NCI-H128 (cell line): ENCODE results near the gene USP7.
"Not testable (repeated sequence)": the region's sequence is repeated elsewhere in the genome, so short reads cannot be mapped to it uniquely, and the experiment has no call there.

ENCODE experiments used
- DNase-seq: peaks from one replicate; lab custom pipeline; 2025; ENCODE audit not compliant: unreplicated experiment; lab: John Stamatoyannopoulos, UW

USP7 gene

GRCh38 chr16:8975039-8975438 is 11.3 kb upstream of the USP7 start:
- DNase-seq = no peak

GRCh38 chr16:8972843-8973586 is 9.3 kb upstream of the USP7 start:
- DNase-seq = no peak

GRCh38 chr16:8971416-8971815 is 7.7 kb upstream of the USP7 start:
- DNase-seq = no peak

GRCh38 chr16:8969202-8969897 is 5.6 kb upstream of the USP7 start:
- not testable (repeated sequence) for DNase-seq

GRCh38 chr16:8968054-8968453 is 4.3 kb upstream of the USP7 start:
- DNase-seq = not testable (repeated sequence)

- DNase-seq = no peak
These were observed 3.6 kb upstream of the USP7 start for GRCh38 chr16:8967132-8967821.

GRCh38 chr16:8966817-8967131 is 3.1 kb upstream of the USP7 start:
- DNase-seq = no peak

GRCh38 chr16:8964462-8964861 is 756 bp upstream of the USP7 start:
- no peak for DNase-seq

GRCh38 chr16:8963010-8963820 is 491 bp downstream of the USP7 start:
- no peak for DNase-seq

- no peak for DNase-seq
These were observed 1.2 kb downstream of the USP7 start for GRCh38 chr16:8962393-8963009.

- no peak for DNase-seq
These were observed 1.8 kb downstream of the USP7 start for GRCh38 chr16:8961811-8962390.

GRCh38 chr16:8960788-8961109 is 3.0 kb downstream of the USP7 start:
- DNase-seq = no peak

- no peak for DNase-seq
These were observed 3.6 kb downstream of the USP7 start for GRCh38 chr16:8959921-8960787.

- no peak for DNase-seq
These were observed 5.2 kb downstream of the USP7 start for GRCh38 chr16:8958344-8959167.

GRCh38 chr16:8957509-8958157 is 6.1 kb downstream of the USP7 start:
- DNase-seq = no peak

GRCh38 chr16:8957063-8957397 is 6.7 kb downstream of the USP7 start:
- no peak for DNase-seq

GRCh38 chr16:8956265-8957062 is 7.2 kb downstream of the USP7 start:
- no peak for DNase-seq

- no peak for DNase-seq
These were observed 7.9 kb downstream of the USP7 start for GRCh38 chr16:8955828-8956227.
